SU-DHL-6 (cell line): ENCODE results near the gene SPATA2.
"Not testable (repeated sequence)": the region's sequence is repeated elsewhere in the genome, so short reads cannot be mapped to it uniquely, and the experiment has no call there.

Source experiments
- H2AFZ ChIP-seq: fragments of 200-600 bp; sonication (generic); 2 replicates; pipeline ENCODE4 v1.6.1; 2014; ENCODE audit warnings: low read depth, mild to moderate bottlenecking, moderate library complexity, mixed read lengths, antibody characterized with exemption, low read length; ENCODE audit not compliant: severe bottlenecking
- H3F3A ChIP-seq: fragments of 200-600 bp; shearing (Covaris generic); 2 replicates; pipeline ENCODE4 v1.6.0; 2016; ENCODE audit warnings: antibody characterized with exemption, mild to moderate bottlenecking; ENCODE audit not compliant: insufficient read depth
- H3K27ac ChIP-seq: fragments of 200-600 bp; sonication (generic); 2 replicates; pipeline ENCODE4 v1.5.1; 2016; ENCODE audit warnings: low read depth, mild to moderate bottlenecking, low read length, moderate library complexity, mixed read lengths
- H3K27me3 ChIP-seq: fragments of 200-600 bp; sonication (generic), shearing (Covaris generic); 2 replicates; pipeline ENCODE4 v1.6.0; 2014; ENCODE audit warnings: mild to moderate bottlenecking, low read length
- H3K36me3 ChIP-seq: fragments of 200-600 bp; sonication (generic); 2 replicates; pipeline ENCODE4 v1.6.1; 2014; ENCODE audit warnings: mild to moderate bottlenecking, low read length, mixed read lengths
- H3K4me2 ChIP-seq: fragments of 300-600, 200-600 bp; shearing (Covaris generic), sonication (generic); 2 replicates; pipeline ENCODE4 v1.6.0; 2014; ENCODE audit warnings: low read length, low read depth, mild to moderate bottlenecking; ENCODE audit not compliant: poor library complexity, severe bottlenecking
- H3K4me3 ChIP-seq: fragments of 200-600 bp; sonication (generic); 2 replicates; pipeline ENCODE4 v1.5.1; 2014; ENCODE audit warnings: antibody characterized with exemption, low read length, mild to moderate bottlenecking, mixed read lengths; ENCODE audit not compliant: insufficient read depth, poor library complexity, severe bottlenecking
- H3K79me2 ChIP-seq: fragments of 200-600 bp; sonication (generic); 2 replicates; pipeline ENCODE4 v1.6.1; 2014; ENCODE audit warnings: mild to moderate bottlenecking, low read length, moderate library complexity; ENCODE audit not compliant: insufficient read depth
- H3K9ac ChIP-seq: fragments of 200-600 bp; sonication (generic); 2 replicates; pipeline ENCODE4 v1.7.0; 2014; ENCODE audit warnings: mild to moderate bottlenecking, low read length
- H3K9me2 ChIP-seq: fragments of 200-600 bp; sonication (generic); replicated peaks from 2 replicates; pipeline ENCODE4 v1.6.1; 2014; ENCODE audit warnings: low read length; ENCODE audit not compliant: insufficient read depth
- H3K9me3 ChIP-seq: fragments of 200-600 bp; sonication (generic); 2 replicates; pipeline ENCODE4 v1.6.1; 2014; ENCODE audit warnings: low read length, mixed read lengths; ENCODE audit not compliant: insufficient read depth
- H4K20me1 ChIP-seq: fragments of 200-600 bp; sonication (generic); 2 replicates; pipeline ENCODE4 v1.6.1; 2014; ENCODE audit warnings: low read depth, mild to moderate bottlenecking, antibody characterized with exemption, low read length, moderate library complexity, mixed read lengths
- CTCF ChIP-seq: fragments of 200-600 bp; sonication (generic); IDR thresholded peaks from one replicate; pipeline ENCODE4 v1.5.1; 2017; ENCODE audit warnings: antibody characterized with exemption, mild to moderate bottlenecking, low read length, moderate library complexity; ENCODE audit not compliant: insufficient read depth, poor library complexity, severe bottlenecking
- EZH2phosphoT487 ChIP-seq: fragments of 200-600 bp; sonication (generic), shearing (Covaris generic); conservative IDR thresholded peaks from 2 replicates; pipeline ENCODE4 v1.6.1; 2018; ENCODE audit warnings: mild to moderate bottlenecking, antibody characterized with exemption, low read length, moderate library complexity, mixed read lengths

Gene SPATA2

GRCh38 chr20:49915380-49916145 lies at the start of gene SPATA2:
SPATA2 (minus strand) TSS chr20:49915529; CDS start chr20:49908490, 7,039 bp downstream.
- no peaks in the 10 kb centered on the region for H3K9me2 ChIP-seq
- H3K4me2 ChIP-seq: peak within 1 kb of the TSS; percentile 73
- H3K9ac ChIP-seq: peak within 1 kb of the TSS; percentile 78
- H3K36me3 ChIP-seq: no peaks in the 10 kb centered on the region
- no peaks in the 10 kb centered on the region for H4K20me1 ChIP-seq
- H3K79me2 ChIP-seq: peaks cover 33% of the 10 kb centered on the region
- TF ChIP-seq CTCF: no peak
- TF ChIP-seq EZH2phosphoT487: no peak
- H3K4me3 ChIP-seq: peak within 1 kb of the TSS; percentile 90
- peak within 1 kb of the TSS; percentile 91 for H2AFZ ChIP-seq
- H3K27me3 ChIP-seq: no peaks in the 10 kb centered on the region
- H3K9me3 ChIP-seq: no peaks in the 10 kb centered on the region
- H3F3A ChIP-seq: no peaks in the 10 kb centered on the region
- peak within 1 kb of the TSS; percentile 94 for H3K27ac ChIP-seq

- Histone ChIP-seq H4K20me1 (no peaks in the 10 kb centered on the region), H3K27ac (no peak overlapping the region), H3K9me3 (no peaks in the 10 kb centered on the region), H2AFZ (no peak overlapping the region), H3K4me3 (no peak overlapping the region), H3K9me2 (no peaks in the 10 kb centered on the region), H3K36me3 (no peaks in the 10 kb centered on the region), H3F3A (peaks cover 4% of the 10 kb centered on the region), H3K79me2 (no peaks in the 10 kb centered on the region), H3K27me3 (no peaks in the 10 kb centered on the region), H3K9ac (no peak overlapping the region), H3K4me2 (no peak overlapping the region)
- TF ChIP-seq CTCF (no peak), EZH2phosphoT487 (no peak)
These were observed 46.1 kb upstream of the SPATA2 start for GRCh38 chr20:49961413-49961812.

- H2AFZ ChIP-seq, H3K9me2 ChIP-seq, H3K27ac ChIP-seq, H4K20me1 ChIP-seq, H3K9ac ChIP-seq, H3K4me3 ChIP-seq, H3K9me3 ChIP-seq, H3K36me3 ChIP-seq, H3F3A ChIP-seq, H3K4me2 ChIP-seq, H3K79me2 ChIP-seq, H3K27me3 ChIP-seq: not testable (repeated sequence)
These were observed 42.0 kb upstream of the SPATA2 start for GRCh38 chr20:49957089-49957938.

GRCh38 chr20:49956689-49957088 lies 41.4 kb upstream of the SPATA2 start:
- H3F3A ChIP-seq: peaks cover 4% of the 10 kb centered on the region
- H3K4me3 ChIP-seq: no peak overlapping the region
- no peaks in the 10 kb centered on the region for H3K27me3 ChIP-seq
- no peaks in the 10 kb centered on the region for H3K9me2 ChIP-seq
- H3K9ac ChIP-seq: no peak overlapping the region
- no peaks in the 10 kb centered on the region for H3K9me3 ChIP-seq
- H3K4me2 ChIP-seq: no peak overlapping the region
- TF ChIP-seq EZH2phosphoT487: no peak
- no peak for TF ChIP-seq CTCF
- H3K36me3 ChIP-seq: peaks cover 2% of the 10 kb centered on the region; the same call in 1 of the 2 replicates
- no peak overlapping the region for H3K27ac ChIP-seq
- no peaks in the 10 kb centered on the region for H4K20me1 ChIP-seq
- no peaks in the 10 kb centered on the region for H3K79me2 ChIP-seq
- no peak overlapping the region for H2AFZ ChIP-seq

- not testable (repeated sequence) for H3K36me3 ChIP-seq, H3K27ac ChIP-seq, H2AFZ ChIP-seq, H3K79me2 ChIP-seq, H3K27me3 ChIP-seq, H4K20me1 ChIP-seq, H3K9me3 ChIP-seq, H3K4me2 ChIP-seq, H3K4me3 ChIP-seq, H3K9ac ChIP-seq, H3K9me2 ChIP-seq, H3F3A ChIP-seq
These were observed 40.6 kb upstream of the SPATA2 start for GRCh38 chr20:49955830-49956396.
